ENCODE data around the gene NR1I2. TPM values are rescaled to one million over a fixed set of nuclear protein-coding genes. Genes with fewer than 3 reads are reported as not detected.

NR1I2 gene
- total RNA-seq, 1 experiment from 2014 or later = not detected

GRCh38 chr3:119800844-119801243 is 18.9 kb downstream of the NR1I2 start:
- ChIA-PET CTCF (no interaction called here), POLR2A (no interaction called here)
- intact Hi-C loops (cut with micrococcal nuclease; ENCODE audit: unreplicated experiment) = no loop called here
- no peak for TF ChIP-seq CTCF (IDR thresholded peaks at IDR 0.05; ENCODE audit: insufficient read depth in 1 of 2, low read depth in 1 of 2, low read length in 1 of 2, severe bottlenecking in 1 of 2, unreplicated experiment in 1 of 2)
- no TSS peak for BruUV-seq (replicated peaks)
- DNase-seq = no peak
- H3K27me3 ChIP-seq (replicated peaks; ENCODE audit: control insufficient read depth, insufficient read depth, low read length) = no peaks in the 10 kb centered on the region
- Mint-ChIP-seq H3K4me3 (ENCODE audit: unreplicated experiment) (no peak overlapping the region), H3K4me1 (ENCODE audit: low read depth, unreplicated experiment) (peaks cover 13% of the 10 kb centered on the region), H3K36me3 (ENCODE audit: insufficient read depth, unreplicated experiment) (peaks cover 11% of the 10 kb centered on the region), H3K27me3 (ENCODE audit: insufficient read depth, unreplicated experiment) (no peaks in the 10 kb centered on the region), H3K27ac (ENCODE audit: unreplicated experiment) (no peak overlapping the region), H3K9me3 (ENCODE audit: unreplicated experiment) (peaks cover 21% of the 10 kb centered on the region)
- H3K4me1 ChIP-seq = peaks cover 17% of the 10 kb centered on the region
- no peak overlapping the region for H3K4me3 ChIP-seq (ENCODE audit: low read depth, low read length)
- peaks cover 2% of the 10 kb centered on the region; the same call in 1 of the 2 replicates for H3K9me3 ChIP-seq
- no peaks in the 10 kb centered on the region for H3K36me3 ChIP-seq (ENCODE audit: control insufficient read depth, insufficient read depth, low read length)

GRCh38 chr3:119808244-119808643 is 26.3 kb downstream of the NR1I2 start:
- Histone ChIP-seq H3K36me3 (ENCODE audit: control insufficient read depth, insufficient read depth, low read length) (no peaks in the 10 kb centered on the region), H3K4me1 (no peaks in the 10 kb centered on the region), H3K27me3 (replicated peaks; ENCODE audit: control insufficient read depth, insufficient read depth, low read length) (no peaks in the 10 kb centered on the region), H3K9me3 (no peaks in the 10 kb centered on the region), H3K4me3 (ENCODE audit: low read depth, low read length) (no peak overlapping the region)
- BruUV-seq (replicated peaks) = no TSS peak
- no peaks in the 10 kb centered on the region for H3K4me1 Mint-ChIP-seq (ENCODE audit: low read depth, unreplicated experiment)
- CTCF ChIA-PET = interaction anchor here (1.0 kb wide), 1 partner anchor 188 kb away, joined by 3 read pairs; no protein-coding TSS in a partner anchor
- intact Hi-C loops (cut with micrococcal nuclease; ENCODE audit: unreplicated experiment) = no loop called here
- TF ChIP-seq CTCF (IDR thresholded peaks at IDR 0.05; ENCODE audit: insufficient read depth in 1 of 2, low read depth in 1 of 2, low read length in 1 of 2, severe bottlenecking in 1 of 2, unreplicated experiment in 1 of 2) = peak in 1 of 2 experiments; percentile 24
- no peak overlapping the region for H3K4me3 Mint-ChIP-seq (ENCODE audit: unreplicated experiment)
- peaks cover 10% of the 10 kb centered on the region for H3K9me3 Mint-ChIP-seq (ENCODE audit: unreplicated experiment)
- no peaks in the 10 kb centered on the region for H3K36me3 Mint-ChIP-seq (ENCODE audit: insufficient read depth, unreplicated experiment)
- POLR2A ChIA-PET = no interaction called here
- DNase-seq = no peak
- H3K27ac Mint-ChIP-seq (ENCODE audit: unreplicated experiment) = no peak overlapping the region
- H3K27me3 Mint-ChIP-seq (ENCODE audit: insufficient read depth, unreplicated experiment) = no peaks in the 10 kb centered on the region

- TF ChIP-seq CTCF (IDR thresholded peaks at IDR 0.05; ENCODE audit: insufficient read depth in 1 of 2, low read depth in 1 of 2, low read length in 1 of 2, severe bottlenecking in 1 of 2, unreplicated experiment in 1 of 2) = no peak
- no peaks in the 10 kb centered on the region for H3K9me3 ChIP-seq
- H3K36me3 ChIP-seq (ENCODE audit: control insufficient read depth, insufficient read depth, low read length) = no peaks in the 10 kb centered on the region
- H3K4me1 ChIP-seq = no peaks in the 10 kb centered on the region
- ChIA-PET POLR2A (no interaction called here), CTCF (interaction anchor here (1.0 kb wide), 1 partner anchor 188 kb away, joined by 3 read pairs; no protein-coding TSS in a partner anchor)
- intact Hi-C loops (cut with micrococcal nuclease; ENCODE audit: unreplicated experiment) = no loop called here
- Mint-ChIP-seq H3K4me1 (ENCODE audit: low read depth, unreplicated experiment) (no peaks in the 10 kb centered on the region), H3K9me3 (ENCODE audit: unreplicated experiment) (peaks cover 10% of the 10 kb centered on the region), H3K4me3 (ENCODE audit: unreplicated experiment) (no peak overlapping the region), H3K27ac (ENCODE audit: unreplicated experiment) (no peak overlapping the region), H3K27me3 (ENCODE audit: insufficient read depth, unreplicated experiment) (no peaks in the 10 kb centered on the region), H3K36me3 (ENCODE audit: insufficient read depth, unreplicated experiment) (no peaks in the 10 kb centered on the region)
- H3K27me3 ChIP-seq (replicated peaks; ENCODE audit: control insufficient read depth, insufficient read depth, low read length) = no peaks in the 10 kb centered on the region
- DNase-seq = no peak
- H3K4me3 ChIP-seq (ENCODE audit: low read depth, low read length) = no peak overlapping the region
- BruUV-seq (replicated peaks) = no TSS peak
Observed at GRCh38 chr3:119808843-119809242, 26.9 kb downstream of the NR1I2 start.

All from Caco-2 (cell line).